ENCODE data around the gene CRYBG2.

The CRYBG2 gene

DNA sequence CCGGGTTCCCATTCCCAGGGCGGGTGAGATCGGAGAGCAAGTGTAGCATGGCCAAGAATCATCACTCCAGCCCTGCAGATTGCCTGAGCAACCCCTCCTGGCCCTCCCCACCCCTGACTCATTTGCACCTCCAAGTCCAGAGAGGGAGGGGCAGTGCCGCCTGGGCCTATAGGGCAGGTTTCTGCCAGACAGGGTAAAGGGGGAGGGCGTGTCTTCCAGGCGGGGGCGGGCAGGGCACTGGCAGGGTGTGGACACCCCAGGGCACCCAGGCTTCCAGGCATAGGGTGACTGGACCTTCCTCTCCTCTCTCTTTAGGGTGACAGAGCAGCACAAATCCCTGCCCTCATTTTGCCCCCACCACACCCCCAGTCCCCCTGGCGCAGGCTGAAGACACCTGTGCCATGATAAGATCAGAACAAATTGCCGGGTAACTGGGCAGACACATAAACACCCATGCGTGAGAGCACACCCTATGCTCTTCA lies 3.2 kb upstream of the CRYBG2 start:
- TF ChIP-seq, protein P1, sequence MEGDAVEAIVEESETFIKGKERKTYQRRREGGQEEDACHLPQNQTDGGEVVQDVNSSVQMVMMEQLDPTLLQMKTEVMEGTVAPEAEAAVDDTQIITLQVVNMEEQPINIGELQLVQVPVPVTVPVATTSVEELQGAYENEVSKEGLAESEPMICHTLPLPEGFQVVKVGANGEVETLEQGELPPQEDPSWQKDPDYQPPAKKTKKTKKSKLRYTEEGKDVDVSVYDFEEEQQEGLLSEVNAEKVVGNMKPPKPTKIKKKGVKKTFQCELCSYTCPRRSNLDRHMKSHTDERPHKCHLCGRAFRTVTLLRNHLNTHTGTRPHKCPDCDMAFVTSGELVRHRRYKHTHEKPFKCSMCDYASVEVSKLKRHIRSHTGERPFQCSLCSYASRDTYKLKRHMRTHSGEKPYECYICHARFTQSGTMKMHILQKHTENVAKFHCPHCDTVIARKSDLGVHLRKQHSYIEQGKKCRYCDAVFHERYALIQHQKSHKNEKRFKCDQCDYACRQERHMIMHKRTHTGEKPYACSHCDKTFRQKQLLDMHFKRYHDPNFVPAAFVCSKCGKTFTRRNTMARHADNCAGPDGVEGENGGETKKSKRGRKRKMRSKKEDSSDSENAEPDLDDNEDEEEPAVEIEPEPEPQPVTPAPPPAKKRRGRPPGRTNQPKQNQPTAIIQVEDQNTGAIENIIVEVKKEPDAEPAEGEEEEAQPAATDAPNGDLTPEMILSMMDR (IDR thresholded peaks at IDR 0.05; ENCODE audit: control insufficient read depth, insufficient read depth, low read depth, low read length, missing control alignments): no peak
- H3K4me3 ChIP-seq (ENCODE audit: control insufficient read depth, low read depth, low read length): no peak overlapping the region
- DNase-seq (ENCODE audit: low read depth): no peak

DNA sequence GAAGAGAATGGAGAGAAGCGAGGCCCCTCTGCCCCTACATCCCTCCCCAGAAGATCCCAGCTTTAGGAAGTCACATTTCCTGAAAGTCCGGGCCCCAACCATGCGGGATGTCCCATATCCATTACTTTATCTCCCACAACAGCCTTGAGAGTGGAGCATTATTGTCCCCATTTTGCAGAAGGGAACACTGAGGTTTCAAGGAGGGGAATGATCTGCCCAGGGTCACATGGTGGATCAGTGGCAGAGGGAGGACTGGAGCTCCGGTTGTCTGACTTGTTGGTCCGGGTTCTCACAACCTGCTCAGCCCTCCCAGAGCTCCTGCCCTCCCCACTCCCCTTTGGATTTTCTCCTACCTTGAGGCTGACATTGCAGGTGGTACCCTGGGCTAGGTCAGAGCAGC lies 2.2 kb upstream of the CRYBG2 start:
- DNase-seq (ENCODE audit: low read depth): no peak
- H3K4me3 ChIP-seq (ENCODE audit: control insufficient read depth, low read depth, low read length): no peak overlapping the region
- TF ChIP-seq, protein P1 (IDR thresholded peaks at IDR 0.05; ENCODE audit: control insufficient read depth, insufficient read depth, low read depth, low read length, missing control alignments): no peak

DNA sequence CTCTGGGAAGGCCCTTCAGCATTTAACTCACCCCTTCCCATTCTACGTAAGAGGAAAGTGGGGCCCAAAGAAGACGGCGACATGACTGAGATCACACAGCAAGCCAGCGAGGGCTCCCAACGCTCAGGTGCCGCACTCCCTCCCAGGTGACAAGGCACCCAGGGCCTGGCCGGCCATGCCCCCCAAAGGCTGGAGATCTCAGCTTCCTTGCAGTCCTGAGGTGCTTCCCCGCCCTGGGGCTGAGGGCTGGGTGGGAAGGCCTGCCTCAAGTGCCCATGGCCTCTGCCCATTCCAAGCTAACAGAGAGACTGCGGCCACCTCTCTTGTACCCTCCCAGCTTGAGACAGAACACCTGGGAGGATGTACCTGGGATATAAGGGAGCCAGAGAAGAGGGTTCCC lies 1.0 kb upstream of the CRYBG2 start:
- H3K4me3 ChIP-seq (ENCODE audit: control insufficient read depth, low read depth, low read length): no peak overlapping the region
- TF ChIP-seq, protein P1 (IDR thresholded peaks at IDR 0.05; ENCODE audit: control insufficient read depth, insufficient read depth, low read depth, low read length, missing control alignments): no peak
- no peak for DNase-seq (ENCODE audit: low read depth)

DNA sequence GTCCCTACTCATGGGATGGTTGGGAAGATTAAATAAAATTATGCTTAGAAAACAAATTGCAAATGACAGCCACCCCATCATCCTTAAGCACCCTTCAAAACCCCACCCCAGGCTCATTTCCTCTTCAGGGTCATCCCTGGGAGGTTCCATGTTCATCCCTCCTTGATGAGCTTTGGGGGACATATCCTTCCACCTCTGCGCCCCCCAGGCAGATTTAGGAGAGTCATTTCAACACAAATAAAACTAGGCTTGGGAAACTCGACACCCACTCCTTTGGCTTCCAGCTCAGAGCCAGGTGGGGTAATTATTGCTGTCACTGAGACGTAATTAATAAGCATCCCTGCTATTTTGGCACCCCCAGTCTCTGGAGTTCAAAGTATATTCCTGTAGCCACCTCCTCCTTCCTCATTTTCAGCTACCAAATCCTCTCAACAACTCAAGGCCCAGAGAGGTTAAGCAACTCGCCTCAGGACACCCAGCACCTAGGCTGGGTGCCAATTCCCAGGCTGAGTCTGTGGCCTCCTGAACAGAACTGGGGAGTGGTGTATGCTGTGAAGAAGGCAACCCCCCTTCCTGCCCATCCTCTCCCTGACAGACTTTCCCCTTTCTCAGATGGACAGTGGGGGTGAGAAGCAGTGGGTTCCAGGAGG lies 595 bp downstream of the CRYBG2 start:
- no peak overlapping the region for H3K4me3 ChIP-seq (ENCODE audit: control insufficient read depth, low read depth, low read length)
- TF ChIP-seq, protein P1 (IDR thresholded peaks at IDR 0.05; ENCODE audit: control insufficient read depth, insufficient read depth, low read depth, low read length, missing control alignments): no peak
- no peak for DNase-seq (ENCODE audit: low read depth)

DNA sequence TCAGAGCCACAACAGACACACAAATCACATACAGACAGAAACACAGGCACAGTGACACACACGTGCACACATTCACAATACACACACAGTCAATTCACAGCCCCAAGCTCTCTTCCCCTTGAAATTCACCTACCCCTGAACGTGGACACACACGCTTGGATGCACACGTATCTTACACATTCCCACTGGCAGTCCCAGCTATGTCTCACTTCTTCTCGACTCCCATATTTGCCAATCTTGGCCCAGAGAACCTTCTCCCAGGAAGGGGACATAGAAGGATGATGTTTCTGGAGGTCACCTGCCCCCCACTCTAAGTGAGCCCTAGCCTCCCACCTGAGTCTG lies 1.6 kb downstream of the CRYBG2 start:
- TF ChIP-seq, protein P1 (IDR thresholded peaks at IDR 0.05; ENCODE audit: control insufficient read depth, insufficient read depth, low read depth, low read length, missing control alignments): no peak
- H3K4me3 ChIP-seq (ENCODE audit: control insufficient read depth, low read depth, low read length): no peak overlapping the region
- no peak for DNase-seq (ENCODE audit: low read depth)

DNA sequence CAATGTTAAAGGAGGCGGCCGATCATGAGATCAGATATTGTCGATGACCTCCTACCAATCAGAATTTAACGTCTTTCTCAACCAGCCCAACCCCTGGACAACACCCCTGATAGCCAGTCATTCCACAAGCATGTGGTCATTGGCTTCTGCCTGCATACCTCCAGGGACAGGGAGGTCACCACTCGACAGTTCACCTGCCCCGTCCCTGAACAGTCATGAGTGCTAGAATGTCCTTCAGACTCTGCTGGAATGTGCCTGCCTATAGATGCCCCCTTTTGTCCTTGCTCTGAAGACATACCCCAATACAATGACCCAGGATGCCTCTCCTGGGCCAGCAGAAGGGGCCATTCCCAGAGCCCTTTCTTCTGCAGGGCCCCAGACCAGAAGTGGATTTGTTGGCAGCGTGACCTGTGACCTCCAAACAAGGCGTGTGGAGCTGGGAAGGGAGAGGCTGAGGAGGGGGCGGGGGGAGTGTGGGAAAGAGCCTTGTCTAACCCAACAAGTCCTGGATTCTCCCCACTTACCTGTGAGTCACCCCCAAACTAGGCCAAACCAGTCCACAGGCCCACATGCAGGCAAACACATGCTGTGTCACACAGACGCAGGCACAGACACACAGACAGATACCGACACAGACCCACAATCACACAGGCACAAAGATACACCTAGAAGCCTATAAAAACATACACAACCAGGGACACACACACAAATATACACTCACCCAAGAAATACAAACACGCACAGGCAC lies 2.2 kb downstream of the CRYBG2 start:
- DNase-seq (ENCODE audit: low read depth): no peak
- TF ChIP-seq, protein P1 (IDR thresholded peaks at IDR 0.05; ENCODE audit: control insufficient read depth, insufficient read depth, low read depth, low read length, missing control alignments): no peak
- no peak overlapping the region for H3K4me3 ChIP-seq (ENCODE audit: control insufficient read depth, low read depth, low read length)

Data from AG09309 (cell line).